ENCODE data around the gene SOX12.

DNA sequence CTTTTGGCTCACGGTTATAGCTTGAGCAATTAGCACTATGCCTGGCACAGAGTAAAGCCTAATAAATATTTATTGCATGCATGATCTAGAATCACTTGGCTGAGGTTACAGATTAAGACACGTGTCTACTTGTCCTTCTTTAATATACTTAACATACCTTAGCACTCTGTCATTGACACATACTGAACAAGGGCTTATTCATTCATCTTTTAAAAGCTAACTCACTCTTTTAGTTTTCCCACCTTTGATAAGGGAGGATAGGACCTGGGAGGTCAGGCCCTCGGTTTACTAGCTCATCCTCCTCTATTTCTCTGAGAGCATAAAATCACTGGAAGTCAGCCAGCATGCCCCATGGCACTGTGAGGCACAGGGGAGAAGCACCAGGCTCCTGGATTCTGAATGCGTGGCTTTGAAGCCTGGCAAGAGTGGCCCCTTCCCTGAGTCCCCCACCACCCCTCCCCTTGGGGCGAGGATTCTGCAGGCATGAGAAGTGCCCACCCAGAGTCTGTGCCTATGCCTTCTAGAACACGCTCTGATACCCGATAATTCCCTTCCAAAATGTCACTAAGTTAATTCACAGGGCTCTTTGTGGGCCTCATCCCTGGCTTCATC lies 16.8 kb upstream of the SOX12 start:
- TF ChIP-seq, protein P1, sequence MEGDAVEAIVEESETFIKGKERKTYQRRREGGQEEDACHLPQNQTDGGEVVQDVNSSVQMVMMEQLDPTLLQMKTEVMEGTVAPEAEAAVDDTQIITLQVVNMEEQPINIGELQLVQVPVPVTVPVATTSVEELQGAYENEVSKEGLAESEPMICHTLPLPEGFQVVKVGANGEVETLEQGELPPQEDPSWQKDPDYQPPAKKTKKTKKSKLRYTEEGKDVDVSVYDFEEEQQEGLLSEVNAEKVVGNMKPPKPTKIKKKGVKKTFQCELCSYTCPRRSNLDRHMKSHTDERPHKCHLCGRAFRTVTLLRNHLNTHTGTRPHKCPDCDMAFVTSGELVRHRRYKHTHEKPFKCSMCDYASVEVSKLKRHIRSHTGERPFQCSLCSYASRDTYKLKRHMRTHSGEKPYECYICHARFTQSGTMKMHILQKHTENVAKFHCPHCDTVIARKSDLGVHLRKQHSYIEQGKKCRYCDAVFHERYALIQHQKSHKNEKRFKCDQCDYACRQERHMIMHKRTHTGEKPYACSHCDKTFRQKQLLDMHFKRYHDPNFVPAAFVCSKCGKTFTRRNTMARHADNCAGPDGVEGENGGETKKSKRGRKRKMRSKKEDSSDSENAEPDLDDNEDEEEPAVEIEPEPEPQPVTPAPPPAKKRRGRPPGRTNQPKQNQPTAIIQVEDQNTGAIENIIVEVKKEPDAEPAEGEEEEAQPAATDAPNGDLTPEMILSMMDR (IDR thresholded peaks at IDR 0.05), result no peak
- no peak for TF ChIP-seq POLR2A (IDR thresholded peaks at IDR 0.05)

Data from testis (tissue), 2 donors.